Peyer's patch (tissue), 4 donors: ENCODE data around the gene MAP3K19. TPM values are rescaled to one million over a fixed set of nuclear protein-coding genes. Genes with fewer than 3 reads are reported as not detected.

Source experiments
- DNase-seq, 3 donors: peaks; one replicate each; pipeline ENCODE4 v3.0.0-alpha.2; 2017 to 2019
- H3K27ac ChIP-seq, 4 donors: fragments of 200-600 bp; sonication (generic); one replicate each; pipeline ENCODE4 v1.5.1; 2016 to 2019
- H3K27me3 ChIP-seq, 2 donors: fragments of 200-600 bp; sonication (generic); one replicate each; pipeline ENCODE4 v1.5.1; 2019
- H3K36me3 ChIP-seq, 3 donors: fragments of 200-600 bp; sonication (generic); one replicate each; pipeline ENCODE4 v1.5.1; 2016 to 2019
- H3K4me1 ChIP-seq, 4 donors: fragments of 200-600 bp; sonication (generic); one replicate each; pipeline ENCODE4 v1.5.1; 2016 to 2019
- H3K4me3 ChIP-seq, 4 donors: fragments of 200-600 bp; sonication (generic); 1 replicate in 3 of 4; 2 replicates in 1 of 4; pipeline ENCODE4 v1.5.1; 2016 to 2019; ENCODE audit warnings: mild to moderate bottlenecking in 1 of 4
- H3K9me3 ChIP-seq, 4 donors: fragments of 200-600 bp; sonication (generic); one replicate each; pipeline ENCODE4 v1.5.1; 2016 to 2019; ENCODE audit warnings: mild to moderate bottlenecking in 1 of 4
- POLR2A ChIP-seq, 2 donors: fragments of 450-650 bp; IDR thresholded peaks; one replicate each; pipeline ENCODE4 v1.5.1; 2017; ENCODE audit warnings: antibody characterized with exemption in 2 of 2, mild to moderate bottlenecking in 2 of 2, moderate library complexity in 2 of 2
- total RNA-seq, 4 donors: library from RNA; depleted of rRNA; stranded (reverse); fragments of >200 nt; gene quantifications; one replicate each; pipeline ENCODE4 v1.1.0, GENCODE V29; 2016
- TF ChIP-seq, protein P1 (sequence below), 6 experiments: fragments of 450-650 bp in 4 of 6; fragments of 200-600 bp in 2 of 6; sonication (generic) in 1 of 6; IDR thresholded peaks; one replicate each; pipeline ENCODE4 v1.5.1; 2017 to 2019; ENCODE audit warnings: antibody characterized with exemption in 6 of 6, mild to moderate bottlenecking in 3 of 6, moderate library complexity in 1 of 6

Gene MAP3K19
- total RNA-seq, 4 donors from 2014 or later: not detected

DNA sequence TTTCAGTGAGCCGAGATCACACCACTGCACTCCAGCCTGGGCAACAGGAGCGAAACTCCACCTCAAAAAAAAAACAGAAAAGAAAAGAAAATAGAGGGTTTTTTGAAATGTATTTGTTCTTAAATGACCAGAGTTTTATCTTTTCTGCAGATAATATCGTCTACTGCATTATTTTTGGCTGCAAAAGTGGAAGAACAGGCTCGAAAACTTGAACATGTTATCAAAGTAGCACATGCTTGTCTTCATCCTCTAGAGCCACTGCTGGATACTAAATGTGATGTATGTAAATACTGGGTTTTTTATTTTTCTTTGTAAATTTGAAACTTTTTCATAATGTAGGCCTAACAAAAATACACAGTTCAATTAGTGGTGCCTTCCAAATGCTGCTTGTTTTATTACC lies 110.6 kb downstream of the MAP3K19 start:
- no peak overlapping the region for H3K27ac ChIP-seq

DNA sequence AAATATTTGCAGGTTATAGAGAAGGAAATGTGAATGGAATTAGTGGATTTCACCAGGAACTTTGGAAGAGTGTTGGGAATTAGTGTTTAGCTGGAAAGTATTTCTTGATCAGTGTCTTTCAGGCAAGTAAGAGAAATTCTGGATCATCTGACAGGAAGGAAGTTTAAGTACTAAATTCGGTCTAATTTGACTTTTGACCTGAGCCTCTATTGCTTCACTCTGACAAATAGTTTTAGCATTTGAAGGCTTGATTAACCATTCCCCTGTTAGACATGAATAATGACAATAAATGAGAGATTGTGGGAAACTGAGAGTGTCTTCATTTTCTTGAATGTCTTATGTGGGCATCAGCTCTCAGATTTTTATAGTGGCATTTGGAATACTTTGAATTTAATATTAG lies 112.6 kb downstream of the MAP3K19 start:
- peaks cover 0 to 33% (median 0%) of the 10 kb centered on the region in 3 donors for H3K36me3 ChIP-seq
- peaks cover 0 to 29% (median 5%) of the 10 kb centered on the region in 4 donors for H3K4me1 ChIP-seq
- H3K27me3 ChIP-seq: no peaks in the 10 kb centered on the region
- TF ChIP-seq, protein P1, sequence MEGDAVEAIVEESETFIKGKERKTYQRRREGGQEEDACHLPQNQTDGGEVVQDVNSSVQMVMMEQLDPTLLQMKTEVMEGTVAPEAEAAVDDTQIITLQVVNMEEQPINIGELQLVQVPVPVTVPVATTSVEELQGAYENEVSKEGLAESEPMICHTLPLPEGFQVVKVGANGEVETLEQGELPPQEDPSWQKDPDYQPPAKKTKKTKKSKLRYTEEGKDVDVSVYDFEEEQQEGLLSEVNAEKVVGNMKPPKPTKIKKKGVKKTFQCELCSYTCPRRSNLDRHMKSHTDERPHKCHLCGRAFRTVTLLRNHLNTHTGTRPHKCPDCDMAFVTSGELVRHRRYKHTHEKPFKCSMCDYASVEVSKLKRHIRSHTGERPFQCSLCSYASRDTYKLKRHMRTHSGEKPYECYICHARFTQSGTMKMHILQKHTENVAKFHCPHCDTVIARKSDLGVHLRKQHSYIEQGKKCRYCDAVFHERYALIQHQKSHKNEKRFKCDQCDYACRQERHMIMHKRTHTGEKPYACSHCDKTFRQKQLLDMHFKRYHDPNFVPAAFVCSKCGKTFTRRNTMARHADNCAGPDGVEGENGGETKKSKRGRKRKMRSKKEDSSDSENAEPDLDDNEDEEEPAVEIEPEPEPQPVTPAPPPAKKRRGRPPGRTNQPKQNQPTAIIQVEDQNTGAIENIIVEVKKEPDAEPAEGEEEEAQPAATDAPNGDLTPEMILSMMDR (IDR thresholded peaks at IDR 0.05): no peak
- TF ChIP-seq POLR2A (IDR thresholded peaks at IDR 0.05): no peak
- DNase-seq: no peak
- H3K27ac ChIP-seq: no peak overlapping the region
- no peak overlapping the region for H3K4me3 ChIP-seq
- no peaks in the 10 kb centered on the region for H3K9me3 ChIP-seq

More for the DNA sequence above, 110.6 kb downstream of the MAP3K19 start:
- TF ChIP-seq, protein P1 (IDR thresholded peaks at IDR 0.05): no peak
- Histone ChIP-seq H3K9me3 (no peaks in the 10 kb centered on the region), H3K27me3 (no peaks in the 10 kb centered on the region), H3K4me1 (peaks cover 0 to 26% (median 5%) of the 10 kb centered on the region in 4 donors), H3K36me3 (peaks cover 0 to 53% (median 0%) of the 10 kb centered on the region in 3 donors), H3K4me3 (no peak overlapping the region)
- DNase-seq: no peak

DNA sequence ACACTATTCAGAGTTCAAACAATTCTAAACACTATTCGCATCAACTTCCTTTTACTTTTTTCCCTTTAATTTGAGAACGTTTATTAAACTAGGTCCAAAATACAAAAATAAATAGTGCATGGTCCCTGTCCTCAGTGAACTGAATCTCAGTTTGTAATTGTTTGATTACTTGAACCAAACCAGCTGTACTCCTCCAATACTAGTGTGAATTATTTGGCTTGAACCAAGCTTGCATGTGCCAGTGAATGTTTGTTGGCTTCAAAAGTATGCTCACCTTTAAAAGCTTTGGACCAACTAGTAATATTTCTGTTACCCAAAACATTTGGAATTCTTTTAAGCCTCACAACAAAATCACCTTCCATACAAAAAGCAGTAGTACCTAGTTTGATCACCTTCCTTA lies 113.1 kb downstream of the MAP3K19 start:
- TF ChIP-seq, protein P1 (IDR thresholded peaks at IDR 0.05): no peak
- no peak for TF ChIP-seq POLR2A (IDR thresholded peaks at IDR 0.05)
- no peaks in the 10 kb centered on the region for H3K27me3 ChIP-seq
- no peaks in the 10 kb centered on the region for H3K9me3 ChIP-seq
- DNase-seq: no peak
- no peak overlapping the region for H3K27ac ChIP-seq
- peaks cover 0 to 28% (median 0%) of the 10 kb centered on the region in 3 donors for H3K36me3 ChIP-seq
- no peak overlapping the region for H3K4me3 ChIP-seq
- peaks cover 0 to 34% (median 5%) of the 10 kb centered on the region in 4 donors for H3K4me1 ChIP-seq

DNA sequence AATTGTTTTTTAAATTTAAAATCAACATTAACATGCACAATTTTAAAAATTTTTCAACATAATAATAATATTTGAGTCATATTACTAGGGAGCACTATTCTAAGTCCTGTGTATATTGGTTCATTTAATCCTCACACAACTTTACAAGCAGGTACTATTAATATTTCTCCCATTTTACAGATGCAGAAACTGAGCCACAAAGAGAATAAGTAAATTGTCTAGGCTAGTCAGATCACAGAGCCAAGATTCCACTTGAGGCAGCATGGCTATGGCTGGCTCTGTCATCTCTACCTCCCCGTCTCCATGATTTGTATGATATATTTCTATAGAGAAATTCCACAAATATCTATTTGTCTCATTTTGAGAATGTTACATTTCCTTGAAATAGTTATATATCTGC lies 113.5 kb downstream of the MAP3K19 start:
- H3K36me3 ChIP-seq: peaks cover 0 to 24% (median 0%) of the 10 kb centered on the region in 3 donors
- no peak overlapping the region for H3K27ac ChIP-seq
- H3K9me3 ChIP-seq: no peaks in the 10 kb centered on the region
- peaks cover 0 to 38% (median 5%) of the 10 kb centered on the region in 4 donors for H3K4me1 ChIP-seq
- H3K4me3 ChIP-seq: no peak overlapping the region
- no peaks in the 10 kb centered on the region for H3K27me3 ChIP-seq
- no peak for DNase-seq
- TF ChIP-seq, protein P1 (IDR thresholded peaks at IDR 0.05): no peak
- TF ChIP-seq POLR2A (IDR thresholded peaks at IDR 0.05): no peak

DNA sequence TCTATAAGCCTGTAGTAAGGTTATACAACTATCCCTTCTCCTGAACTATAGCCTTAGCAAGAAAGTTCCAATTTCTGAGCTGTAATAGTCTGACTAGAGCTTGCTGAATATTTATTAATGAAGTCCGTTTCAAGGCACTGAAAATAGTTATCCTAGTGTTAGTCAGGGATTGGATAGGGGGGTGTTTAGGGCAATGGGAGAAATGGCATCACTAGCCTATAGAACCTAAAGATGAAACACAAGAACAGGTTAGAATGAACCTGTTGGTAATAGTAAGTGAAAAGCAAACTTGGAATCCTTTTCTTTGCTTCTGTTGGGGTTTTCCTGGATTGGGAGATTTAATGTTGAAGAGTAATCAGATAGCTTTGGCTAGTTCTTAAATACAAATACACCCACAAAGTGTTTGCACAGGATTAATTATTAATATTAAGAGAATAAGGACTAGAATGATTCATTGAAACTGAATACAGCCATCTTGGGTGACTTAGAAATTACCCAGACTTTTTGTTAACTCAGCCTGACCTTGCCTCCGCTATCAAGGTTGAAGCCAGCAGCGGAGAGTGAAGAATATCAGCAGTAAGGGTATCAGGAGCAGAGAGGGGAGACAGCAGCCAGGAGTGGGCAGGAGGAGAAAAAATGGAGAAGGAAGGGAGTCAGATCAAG lies 114.3 kb downstream of the MAP3K19 start:
- no peak overlapping the region for H3K4me3 ChIP-seq
- TF ChIP-seq, protein P1 (IDR thresholded peaks at IDR 0.05): no peak
- no peak for TF ChIP-seq POLR2A (IDR thresholded peaks at IDR 0.05)
- H3K27me3 ChIP-seq: no peaks in the 10 kb centered on the region
- no peak for DNase-seq
- peaks cover 0 to 16% (median 0%) of the 10 kb centered on the region in 3 donors for H3K36me3 ChIP-seq
- peaks cover 0 to 40% (median 5%) of the 10 kb centered on the region in 4 donors for H3K4me1 ChIP-seq
- H3K9me3 ChIP-seq: no peaks in the 10 kb centered on the region
- H3K27ac ChIP-seq: no peak overlapping the region
